WTC11 (cell line): ENCODE results near the gene DAPK3.

Source experiments
- ATF6 ChIP-seq: sonication (generic); formaldehyde crosslinking; IDR thresholded peaks from 2 replicates; pipeline ENCODE4 v1.8.1; 2023; ENCODE audit warnings: mild to moderate bottlenecking, missing genetic modification reagents
- CREB1 ChIP-seq: sonication (generic); formaldehyde crosslinking; IDR thresholded peaks from 2 replicates; pipeline ENCODE4 v1.8.0; 2023; ENCODE audit warnings: mild to moderate bottlenecking, missing genetic modification reagents
- CTCF ChIP-seq: fragments of 200-600 bp; IDR thresholded peaks from 2 replicates; pipeline ENCODE4 v1.8.0; 2022; ENCODE audit warnings: antibody characterized with exemption
- FOXP4 ChIP-seq: sonication (generic); formaldehyde crosslinking; IDR thresholded peaks from 2 replicates; pipeline ENCODE4 v1.8.0; 2022; ENCODE audit warnings: mild to moderate bottlenecking, missing genetic modification reagents
- MAX ChIP-seq: sonication (generic); formaldehyde crosslinking; IDR thresholded peaks from 2 replicates; pipeline ENCODE4 v1.8.0; 2022; ENCODE audit warnings: mild to moderate bottlenecking, missing genetic modification reagents
- ZNF512 ChIP-seq: sonication (generic); formaldehyde crosslinking; IDR thresholded peaks from 2 replicates; pipeline ENCODE4 v1.8.1; 2022; ENCODE audit warnings: missing genetic modification reagents, borderline replicate concordance

GRCh38 chr19:3984584-3984907 is 13.6 kb upstream of the DAPK3 start:
- no peak for TF ChIP-seq CTCF
- no peak for TF ChIP-seq ZNF512
- TF ChIP-seq CREB1 (CRISPR knock-in tag), result no peak
- no peak for TF ChIP-seq FOXP4 (CRISPR knock-in tag)
- no peak for TF ChIP-seq MAX (CRISPR knock-in tag)
- no peak for TF ChIP-seq ATF6 (CRISPR knock-in tag)
